ENCODE data around the gene VAPA. TPM values are rescaled to one million over a fixed set of nuclear protein-coding genes. Genes with fewer than 3 reads are reported as not detected.

The VAPA gene
- total and polyA plus RNA-seq, 9 of the 15 experiments (the other 6 are each of a cell fraction or from before 2014, with no cell fraction given): 219 to 902 (median 526) TPM

- TF ChIP-seq CLOCK (CRISPR knock-in tag; IDR thresholded peaks at IDR 0.05; ENCODE audit: borderline replicate concordance) (no peak), SREBF1 (IDR thresholded peaks at IDR 0.05; ENCODE audit: borderline replicate concordance, low read depth, low read length) (0 out of 2 replicates have a peak, but pooled peaks have one; percentile 13), KAT2B (IDR thresholded peaks at IDR 0.05; ENCODE audit: low read depth, low read length) (no peak), ARID1B (IDR thresholded peaks at IDR 0.05) (peak; percentile 93), CREB5 (CRISPR knock-in tag; IDR thresholded peaks at IDR 0.05) (no peak), ZNF347 (CRISPR knock-in tag; IDR thresholded peaks at IDR 0.05; ENCODE audit: low read depth) (no peak), MBD2 (IDR thresholded peaks at IDR 0.05; ENCODE audit: borderline replicate concordance, low read depth) (peak; percentile 65; the same call in 1 of the 2 replicates), ESRRB (CRISPR knock-in tag; IDR thresholded peaks at IDR 0.05; ENCODE audit: borderline replicate concordance) (no peak), HLTF (IDR thresholded peaks at IDR 0.05) (0 out of 2 replicates have a peak, but pooled peaks have one; percentile 35), BCL6 (CRISPR knock-in tag; IDR thresholded peaks at IDR 0.05) (no peak), CSDE1 (IDR thresholded peaks at IDR 0.05) (no peak), ZNF583 (CRISPR knock-in tag; IDR thresholded peaks at IDR 0.05) (no peak), ZNF174 (CRISPR knock-in tag; IDR thresholded peaks at IDR 0.05) (no peak), SUPT5H (IDR thresholded peaks at IDR 0.05) (peak; percentile 51; the same call in 1 of the 2 replicates), SIX5 (IDR thresholded peaks at IDR 0.05; ENCODE audit: borderline replicate concordance in 1 of 2, insufficient read depth in 1 of 2, low read depth in 1 of 2, low read length in 2 of 2) (no peak), HDAC6 (IDR thresholded peaks at IDR 0.05; ENCODE audit: low read depth, low read length) (no peak), MEIS2 (IDR thresholded peaks at IDR 0.05; ENCODE audit: partially characterized antibody) (peak; percentile 85), NFYB (IDR thresholded peaks at IDR 0.05; ENCODE audit: extremely low read depth, insufficient read length) (no peak), SRSF1 (IDR thresholded peaks at IDR 0.05; ENCODE audit: low read depth, low read length) (no peak)
- TF ChIP-seq, protein P1, sequence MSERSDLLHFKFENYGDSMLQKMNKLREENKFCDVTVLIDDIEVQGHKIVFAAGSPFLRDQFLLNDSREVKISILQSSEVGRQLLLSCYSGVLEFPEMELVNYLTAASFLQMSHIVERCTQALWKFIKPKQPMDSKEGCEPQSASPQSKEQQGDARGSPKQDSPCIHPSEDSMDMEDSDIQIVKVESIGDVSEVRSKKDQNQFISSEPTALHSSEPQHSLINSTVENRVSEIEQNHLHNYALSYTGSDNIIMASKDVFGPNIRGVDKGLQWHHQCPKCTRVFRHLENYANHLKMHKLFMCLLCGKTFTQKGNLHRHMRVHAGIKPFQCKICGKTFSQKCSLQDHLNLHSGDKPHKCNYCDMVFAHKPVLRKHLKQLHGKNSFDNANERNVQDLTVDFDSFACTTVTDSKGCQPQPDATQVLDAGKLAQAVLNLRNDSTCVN (CRISPR knock-in tag; IDR thresholded peaks at IDR 0.05): no peak
- TF ChIP-seq, protein P2, sequence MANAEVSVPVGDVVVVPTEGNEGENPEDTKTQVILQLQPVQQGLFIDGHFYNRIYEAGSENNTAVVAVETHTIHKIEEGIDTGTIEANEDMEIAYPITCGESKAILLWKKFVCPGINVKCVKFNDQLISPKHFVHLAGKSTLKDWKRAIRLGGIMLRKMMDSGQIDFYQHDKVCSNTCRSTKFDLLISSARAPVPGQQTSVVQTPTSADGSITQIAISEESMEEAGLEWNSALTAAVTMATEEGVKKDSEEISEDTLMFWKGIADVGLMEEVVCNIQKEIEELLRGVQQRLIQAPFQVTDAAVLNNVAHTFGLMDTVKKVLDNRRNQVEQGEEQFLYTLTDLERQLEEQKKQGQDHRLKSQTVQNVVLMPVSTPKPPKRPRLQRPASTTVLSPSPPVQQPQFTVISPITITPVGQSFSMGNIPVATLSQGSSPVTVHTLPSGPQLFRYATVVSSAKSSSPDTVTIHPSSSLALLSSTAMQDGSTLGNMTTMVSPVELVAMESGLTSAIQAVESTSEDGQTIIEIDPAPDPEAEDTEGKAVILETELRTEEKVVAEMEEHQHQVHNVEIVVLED (CRISPR knock-in tag; IDR thresholded peaks at IDR 0.05): peak; percentile 42; the same call in 1 of the 2 replicates
Observed at GRCh38 chr18:9898792-9899549, 14.8 kb upstream of the VAPA start (continued).
